ENCODE measurements around the gene KIF4B. TPM values are rescaled to one million over a fixed set of nuclear protein-coding genes. Genes with fewer than 3 reads are reported as not detected.

Gene KIF4B
- total and polyA plus RNA-seq, 2 of the 8 experiments (the other 6 are each of a cell fraction or from before 2014, with no cell fraction given): 0.02 to 0.15 TPM

DNA sequence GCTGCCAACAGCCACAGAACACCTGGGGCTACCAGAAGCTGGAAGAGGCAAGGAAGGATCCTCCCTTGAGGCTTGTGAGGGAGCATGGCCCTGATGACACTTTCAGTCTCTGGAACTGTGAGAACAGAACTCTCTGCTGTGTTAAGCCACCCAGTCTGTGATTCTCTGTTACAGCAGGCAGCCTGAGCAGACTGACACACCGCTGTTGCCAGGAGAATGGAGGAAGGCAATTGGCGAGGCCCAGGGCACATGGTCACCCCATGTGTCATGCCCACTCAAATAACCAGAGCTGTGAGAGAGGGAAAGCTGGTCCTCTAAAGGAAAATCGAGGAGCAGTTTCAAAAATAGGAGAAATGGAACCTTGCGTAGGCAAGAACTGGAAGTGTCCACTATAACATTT is 12.0 kb upstream of the KIF4B start:
- Histone ChIP-seq H3K79me1 (ENCODE audit: low read depth, low read length) (no peaks in the 10 kb centered on the region), H3K9me3 (ENCODE audit: insufficient read depth in 2 of 2, low read depth in 1 of 2, low read length in 1 of 2) (no peaks in the 10 kb centered on the region), H4K20me1 (replicated peaks in 1 of 2; ENCODE audit: control insufficient read depth in 1 of 2, insufficient read depth in 2 of 2, low read length in 2 of 2) (no peaks in the 10 kb centered on the region), H2BK120ac (replicated peaks; ENCODE audit: low read depth, low read length) (no peak overlapping the region), H2BK5ac (ENCODE audit: low read depth, low read length) (no peak overlapping the region), H3K14ac (ENCODE audit: insufficient read length) (no peak overlapping the region), H2BK12ac (ENCODE audit: low read depth, low read length) (no peak overlapping the region), H3K27ac (ENCODE audit: low read depth, low read length) (no peak overlapping the region), H4K5ac (ENCODE audit: insufficient read length, low read depth, low read length) (no peak overlapping the region), H3K27me3 (replicated peaks in 1 of 4; ENCODE audit: control insufficient read depth in 3 of 4, extremely low read depth in 1 of 4, insufficient read depth in 3 of 4, low read length in 3 of 4) (no peaks in the 10 kb centered on the region), H3K4me2 (ENCODE audit: insufficient read depth in 1 of 2, low read depth in 2 of 2, low read length in 2 of 2) (no peak overlapping the region), H3K23me2 (ENCODE audit: low read depth, low read length) (no peaks in the 10 kb centered on the region), H2BK20ac (ENCODE audit: low read length) (no peak overlapping the region), H3K4me1 (replicated peaks in 1 of 4; ENCODE audit: control insufficient read depth in 3 of 4, insufficient read depth in 4 of 4, low read length in 3 of 4) (peaks cover 0 to 1% (median under 1%) of the 10 kb centered on the region in 4 experiments; a peak in 3 of 7 replicates), H3K4me3 (ENCODE audit: extremely low read depth in 1 of 4, insufficient read depth in 2 of 4, low read depth in 3 of 4, low read length in 4 of 4) (no peak overlapping the region), H2AFZ (ENCODE audit: low read length) (no peak overlapping the region), H3K23ac (ENCODE audit: insufficient read length) (no peak overlapping the region), H3K79me2 (ENCODE audit: control insufficient read depth in 1 of 2, insufficient read depth in 2 of 2, low read length in 2 of 2) (no peaks in the 10 kb centered on the region), H3K9ac (replicated peaks in 1 of 4; ENCODE audit: extremely low read depth in 1 of 4, low read depth in 3 of 4, low read length in 3 of 4) (no peak overlapping the region), H3K4ac (replicated peaks; ENCODE audit: insufficient read length, low read depth, low read length) (no peak overlapping the region), H3K36me3 (ENCODE audit: control insufficient read depth in 2 of 4, insufficient read depth in 4 of 4, low read length in 3 of 4) (no peaks in the 10 kb centered on the region), H2BK15ac (ENCODE audit: low read length) (no peak overlapping the region), H2AK5ac (ENCODE audit: low read depth, low read length) (no peak overlapping the region; the same call in 1 of the 2 replicates), H3K18ac (ENCODE audit: extremely low read depth, low read length) (no peak overlapping the region), H4K91ac (replicated peaks; ENCODE audit: insufficient read length, low read length) (no peak overlapping the region), H3K56ac (replicated peaks; ENCODE audit: insufficient read length, low read depth, low read length) (no peak overlapping the region), H4K8ac (ENCODE audit: extremely low read depth, insufficient read depth, low read length) (no peak overlapping the region)
- no peak for DNase-seq (ENCODE audit: low read depth in 1 of 2, low spot score in 2 of 2)
- WGBS, 2 experiments (ENCODE audit: extremely low coverage in 1 of 2, insufficient coverage in 1 of 2, insufficient read length in 1 of 2, insufficient replicate concordance in 2 of 2, low coverage in 1 of 2, low lambda C conversion rate in 2 of 2, missing lambda C conversion rate in 1 of 2): 83% methylated on average over 4 of the region's 4 CpGs; no CpG with 5 or more reads in 1 of the 2 experiments
- FAIRE-seq: no peak
- ChIA-PET CTCF (ENCODE audit: partially characterized antibody) (interaction anchor here (0.7 to 25.5 kb wide), 4 partner anchors 12 to 348 kb away, joined by 3 to 471 read pairs (median 23); partner anchors contain the start of gene KIF4B), POLR2A (ENCODE audit: partially characterized antibody) (no interaction called here)
- no peak for TF ChIP-seq TCF12 (IDR thresholded peaks at IDR 0.05; ENCODE audit: low read depth, low read length)
- TF ChIP-seq ASH2L (IDR thresholded peaks at IDR 0.05; ENCODE audit: low read length): no peak
- TF ChIP-seq TEAD4 (IDR thresholded peaks at IDR 0.05; ENCODE audit: low read depth, low read length): no peak
- TF ChIP-seq GABPA (IDR thresholded peaks at IDR 0.05; ENCODE audit: borderline replicate concordance, insufficient read depth, low read length): no peak

Measured in H1 (cell line).